GM06990 (cell line): ENCODE results near the gene SIK2.

ENCODE experiments used
- DNase-seq: peaks from one replicate; pipeline ENCODE4 v3.0.0-alpha.2; 2011; ENCODE audit not compliant: insufficient read length; ENCODE audit errors: extremely low read depth
- H3K27me3 ChIP-seq: replicated peaks from 2 replicates; pipeline ENCODE4 v1.6.0; 2011; ENCODE audit warnings: low read length; ENCODE audit not compliant: control insufficient read depth, insufficient read depth
- H3K36me3 ChIP-seq: 2 replicates; pipeline ENCODE4 v1.5.1; 2011; ENCODE audit warnings: low read length; ENCODE audit not compliant: control insufficient read depth, insufficient read depth
- H3K4me3 ChIP-seq: replicated peaks from 2 replicates; pipeline ENCODE4 v1.5.1; 2011; ENCODE audit warnings: low read depth, mild to moderate bottlenecking, control low read depth, low read length
- TF ChIP-seq, protein P1 (sequence below): IDR thresholded peaks from 2 replicates; pipeline ENCODE4 v1.5.1; 2011; ENCODE audit warnings: low read length, control low read depth, mild to moderate bottlenecking, inconsistent platforms; ENCODE audit not compliant: insufficient read depth, poor library complexity, severe bottlenecking

The SIK2 gene

DNA sequence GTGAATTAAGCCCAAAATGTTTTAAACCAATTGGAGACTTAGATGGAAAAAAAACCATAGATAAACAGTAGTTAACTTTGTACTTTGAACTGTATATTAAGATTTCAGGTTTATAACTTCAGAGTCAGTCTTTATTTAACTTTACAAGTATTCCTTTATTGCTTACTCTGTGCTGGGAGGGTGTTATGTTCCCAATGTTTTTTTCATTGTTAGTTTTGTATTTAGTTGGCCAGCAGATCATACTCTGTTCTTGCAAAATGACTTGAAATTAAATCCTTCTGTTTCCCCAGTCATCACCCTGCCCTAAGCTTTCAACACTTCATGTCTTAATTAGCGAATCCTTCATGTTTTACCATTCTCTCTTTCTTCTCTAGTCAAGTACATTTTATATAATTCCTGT, 25.3 kb downstream of the SIK2 start:
- Histone ChIP-seq H3K36me3 (no peaks in the 10 kb centered on the region), H3K4me3 (no peak overlapping the region), H3K27me3 (no peaks in the 10 kb centered on the region)
- no peak for DNase-seq
- TF ChIP-seq, protein P1, sequence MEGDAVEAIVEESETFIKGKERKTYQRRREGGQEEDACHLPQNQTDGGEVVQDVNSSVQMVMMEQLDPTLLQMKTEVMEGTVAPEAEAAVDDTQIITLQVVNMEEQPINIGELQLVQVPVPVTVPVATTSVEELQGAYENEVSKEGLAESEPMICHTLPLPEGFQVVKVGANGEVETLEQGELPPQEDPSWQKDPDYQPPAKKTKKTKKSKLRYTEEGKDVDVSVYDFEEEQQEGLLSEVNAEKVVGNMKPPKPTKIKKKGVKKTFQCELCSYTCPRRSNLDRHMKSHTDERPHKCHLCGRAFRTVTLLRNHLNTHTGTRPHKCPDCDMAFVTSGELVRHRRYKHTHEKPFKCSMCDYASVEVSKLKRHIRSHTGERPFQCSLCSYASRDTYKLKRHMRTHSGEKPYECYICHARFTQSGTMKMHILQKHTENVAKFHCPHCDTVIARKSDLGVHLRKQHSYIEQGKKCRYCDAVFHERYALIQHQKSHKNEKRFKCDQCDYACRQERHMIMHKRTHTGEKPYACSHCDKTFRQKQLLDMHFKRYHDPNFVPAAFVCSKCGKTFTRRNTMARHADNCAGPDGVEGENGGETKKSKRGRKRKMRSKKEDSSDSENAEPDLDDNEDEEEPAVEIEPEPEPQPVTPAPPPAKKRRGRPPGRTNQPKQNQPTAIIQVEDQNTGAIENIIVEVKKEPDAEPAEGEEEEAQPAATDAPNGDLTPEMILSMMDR: no peak

DNA sequence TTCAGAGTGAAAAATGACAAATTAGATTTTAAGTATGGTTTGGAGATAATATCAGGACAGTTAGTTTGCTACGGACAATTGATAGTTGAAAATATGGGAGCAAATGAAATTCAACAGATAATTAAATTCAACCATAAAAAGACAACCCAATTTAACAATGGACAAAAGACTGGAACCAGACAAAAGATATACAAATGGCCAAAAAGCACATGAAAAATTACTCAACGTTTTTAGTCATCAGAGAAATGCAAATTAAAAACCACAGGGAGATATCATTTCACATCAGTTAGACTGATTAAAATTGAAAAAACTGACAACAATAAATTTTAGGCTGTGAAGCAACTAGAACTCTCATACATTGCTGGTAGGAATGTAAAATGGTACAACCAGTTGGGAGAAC, 27.2 kb downstream of the SIK2 start:
- H3K4me3 ChIP-seq: no peak overlapping the region
- TF ChIP-seq, protein P1: no peak
- no peaks in the 10 kb centered on the region for H3K27me3 ChIP-seq
- no peaks in the 10 kb centered on the region for H3K36me3 ChIP-seq
- DNase-seq: no peak

DNA sequence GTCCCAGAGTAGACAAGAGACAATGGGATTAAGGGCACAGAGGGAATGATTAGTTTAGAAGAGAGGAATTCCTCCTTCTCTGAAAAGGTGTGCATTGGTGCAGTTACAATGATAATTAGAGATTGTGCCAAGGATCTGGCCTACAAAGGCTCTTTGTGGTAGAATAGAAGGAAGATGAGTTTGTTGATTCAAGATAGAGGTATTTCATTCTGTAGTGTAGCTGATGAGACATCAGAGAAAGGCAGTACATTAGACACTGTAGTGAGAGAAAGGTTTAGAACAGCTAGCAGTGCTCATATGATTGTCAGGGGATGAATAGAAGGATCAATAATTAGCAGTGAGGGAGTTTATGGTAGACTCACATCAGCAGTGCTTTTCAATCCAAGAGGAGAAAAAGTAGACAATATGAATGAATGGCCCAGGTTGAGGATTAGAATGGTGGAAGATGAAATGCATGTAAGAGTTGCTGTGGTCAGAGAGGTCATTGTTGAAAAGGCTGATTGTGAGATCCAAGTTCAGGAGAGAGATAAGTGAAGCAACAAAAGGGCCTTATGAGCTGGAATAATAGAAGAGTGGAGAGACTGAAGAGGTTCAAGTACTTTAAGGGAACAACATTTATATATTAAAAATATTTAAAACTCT, 28.9 kb downstream of the SIK2 start:
- H3K27me3 ChIP-seq: no peaks in the 10 kb centered on the region
- H3K4me3 ChIP-seq: no peak overlapping the region
- TF ChIP-seq, protein P1: no peak
- no peaks in the 10 kb centered on the region for H3K36me3 ChIP-seq
- no peak for DNase-seq

DNA sequence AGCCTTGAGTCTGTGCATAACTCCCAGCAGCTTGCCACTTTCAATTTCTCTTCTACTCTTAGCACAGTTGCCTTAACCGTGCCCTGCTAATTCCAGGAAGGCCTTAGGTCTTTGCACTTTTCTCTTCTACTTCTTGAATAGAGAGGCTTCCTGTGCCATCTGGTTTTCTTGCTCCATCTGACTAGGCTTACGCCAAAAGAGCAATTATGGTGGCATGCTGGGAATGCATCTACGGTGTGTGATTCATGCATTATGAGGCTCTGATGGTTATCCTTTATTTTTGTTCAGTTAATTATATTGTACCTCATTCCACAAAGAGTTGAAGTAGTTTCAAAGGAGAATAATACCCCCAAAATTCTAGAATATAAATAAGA, 29.4 kb downstream of the SIK2 start:
- TF ChIP-seq, protein P1: no peak
- DNase-seq: no peak
- H3K4me3 ChIP-seq: no peak overlapping the region
- H3K36me3 ChIP-seq: no peaks in the 10 kb centered on the region
- no peaks in the 10 kb centered on the region for H3K27me3 ChIP-seq

DNA sequence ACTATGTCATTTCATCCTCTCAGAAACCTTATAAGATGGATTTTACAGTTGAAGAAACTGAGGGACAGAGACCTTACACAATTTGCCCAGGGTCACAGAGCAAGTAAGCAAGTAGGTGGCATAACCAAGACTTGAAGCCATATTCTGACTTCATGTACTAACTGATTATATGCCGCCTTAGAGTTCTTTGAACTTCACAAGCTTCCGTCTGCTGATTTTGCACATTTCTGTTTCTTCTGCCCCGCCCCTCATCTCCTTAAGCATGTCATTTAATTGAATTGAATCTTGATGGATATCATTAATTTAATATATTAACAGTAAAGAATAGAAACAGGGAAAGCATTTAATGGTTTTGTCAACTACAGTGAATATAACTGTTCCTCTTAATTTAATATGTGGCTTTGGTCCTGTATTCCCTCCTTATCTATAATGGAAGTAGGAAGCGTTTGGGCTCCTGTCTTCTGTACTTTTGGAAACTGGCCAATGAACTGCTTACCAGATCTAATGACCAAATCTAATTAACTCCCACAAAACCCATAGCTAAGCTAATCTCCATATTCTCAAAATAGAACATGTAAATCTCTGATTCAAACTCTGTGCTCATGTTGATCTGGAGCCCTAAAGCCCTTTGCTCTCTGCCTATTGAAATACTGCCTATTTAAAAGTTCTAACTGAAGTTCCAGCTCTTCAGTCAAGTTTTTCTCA, 30.4 kb downstream of the SIK2 start:
- TF ChIP-seq, protein P1: no peak
- Histone ChIP-seq H3K27me3 (no peaks in the 10 kb centered on the region), H3K4me3 (no peak overlapping the region), H3K36me3 (no peaks in the 10 kb centered on the region)
- DNase-seq: no peak
